ENCODE results near the gene RPL36. TPM values are rescaled to one million over a fixed set of nuclear protein-coding genes. Genes with fewer than 3 reads are reported as not detected.

RPL36 gene
- total RNA-seq, 3 donors from 2014 or later: 687 to 1,274 (median 863) TPM

- Histone ChIP-seq H3K27me3 (no peaks in the 10 kb centered on the region), H3K4me1 (no peaks in the 10 kb centered on the region), H3K4me3 (no peak overlapping the region), H3K36me3 (peaks cover 14% of the 10 kb centered on the region), H3K9me3 (no peaks in the 10 kb centered on the region), H3K27ac (no peak overlapping the region)
- intact Hi-C loops (cut with DNase I; ENCODE audit: low total_unique reads): no loop called here
- TF ChIP-seq POLR2A (IDR thresholded peaks at IDR 0.05): no peak
- no peak for DNase-seq (ENCODE audit: low spot score in 2 of 2)
Observed at GRCh38 chr19:5703819-5704818, 14.0 kb downstream of the RPL36 start.

DNA sequence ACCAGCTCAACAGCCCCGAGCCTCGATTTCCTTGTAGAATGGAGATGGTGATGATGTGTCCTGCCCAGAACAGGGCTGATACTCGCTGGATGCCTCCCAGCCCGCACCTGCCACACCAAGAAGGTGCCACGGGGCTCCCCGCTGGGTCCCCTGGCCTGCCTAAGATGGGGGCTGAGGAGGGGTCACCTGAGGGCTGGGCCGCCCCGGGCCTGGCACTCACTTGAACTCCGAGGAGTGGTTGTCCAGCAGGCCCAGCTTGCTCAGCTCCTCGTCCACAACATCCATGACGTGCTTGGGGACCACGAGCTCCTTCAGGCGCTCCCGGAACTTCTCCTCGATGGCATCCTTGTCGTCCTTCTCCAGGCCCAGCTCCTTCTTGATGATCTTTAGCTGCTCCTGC is 15.5 kb downstream of the RPL36 start:
- intact Hi-C loops (cut with DNase I; ENCODE audit: low total_unique reads): no loop called here
- Histone ChIP-seq H3K4me3 (no peak overlapping the region), H3K27ac (no peak overlapping the region), H3K36me3 (peaks cover 14% of the 10 kb centered on the region), H3K27me3 (no peaks in the 10 kb centered on the region), H3K4me1 (no peaks in the 10 kb centered on the region), H3K9me3 (no peaks in the 10 kb centered on the region)
- DNase-seq (ENCODE audit: low spot score in 2 of 2): no peak
- TF ChIP-seq, protein P1, sequence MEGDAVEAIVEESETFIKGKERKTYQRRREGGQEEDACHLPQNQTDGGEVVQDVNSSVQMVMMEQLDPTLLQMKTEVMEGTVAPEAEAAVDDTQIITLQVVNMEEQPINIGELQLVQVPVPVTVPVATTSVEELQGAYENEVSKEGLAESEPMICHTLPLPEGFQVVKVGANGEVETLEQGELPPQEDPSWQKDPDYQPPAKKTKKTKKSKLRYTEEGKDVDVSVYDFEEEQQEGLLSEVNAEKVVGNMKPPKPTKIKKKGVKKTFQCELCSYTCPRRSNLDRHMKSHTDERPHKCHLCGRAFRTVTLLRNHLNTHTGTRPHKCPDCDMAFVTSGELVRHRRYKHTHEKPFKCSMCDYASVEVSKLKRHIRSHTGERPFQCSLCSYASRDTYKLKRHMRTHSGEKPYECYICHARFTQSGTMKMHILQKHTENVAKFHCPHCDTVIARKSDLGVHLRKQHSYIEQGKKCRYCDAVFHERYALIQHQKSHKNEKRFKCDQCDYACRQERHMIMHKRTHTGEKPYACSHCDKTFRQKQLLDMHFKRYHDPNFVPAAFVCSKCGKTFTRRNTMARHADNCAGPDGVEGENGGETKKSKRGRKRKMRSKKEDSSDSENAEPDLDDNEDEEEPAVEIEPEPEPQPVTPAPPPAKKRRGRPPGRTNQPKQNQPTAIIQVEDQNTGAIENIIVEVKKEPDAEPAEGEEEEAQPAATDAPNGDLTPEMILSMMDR (IDR thresholded peaks at IDR 0.05): no peak
- TF ChIP-seq POLR2A (IDR thresholded peaks at IDR 0.05): no peak
- TF ChIP-seq POLR2AphosphoS5 (IDR thresholded peaks at IDR 0.05): no peak

GRCh38 chr19:5706876-5707573 is 16.9 kb downstream of the RPL36 start:
- DNase-seq (ENCODE audit: low spot score in 2 of 2): no peak
- H3K4me1 ChIP-seq: no peaks in the 10 kb centered on the region
- no peak for TF ChIP-seq POLR2AphosphoS5 (IDR thresholded peaks at IDR 0.05)
- no peak for TF ChIP-seq POLR2A (IDR thresholded peaks at IDR 0.05)
- TF ChIP-seq, protein P1 (IDR thresholded peaks at IDR 0.05): no peak
- H3K27me3 ChIP-seq: no peaks in the 10 kb centered on the region
- H3K9me3 ChIP-seq: no peaks in the 10 kb centered on the region
- intact Hi-C loops (cut with DNase I; ENCODE audit: low total_unique reads): no loop called here
- no peak overlapping the region for H3K27ac ChIP-seq
- peaks cover 14% of the 10 kb centered on the region for H3K36me3 ChIP-seq
- no peak overlapping the region for H3K4me3 ChIP-seq

- no peaks in the 10 kb centered on the region for H3K4me1 ChIP-seq
- no peak for DNase-seq (ENCODE audit: low spot score in 2 of 2)
- intact Hi-C loops (cut with DNase I; ENCODE audit: low total_unique reads): no loop called here
- H3K4me3 ChIP-seq: no peak overlapping the region
- H3K27me3 ChIP-seq: no peaks in the 10 kb centered on the region
- H3K9me3 ChIP-seq: no peaks in the 10 kb centered on the region
- TF ChIP-seq, protein P1 (IDR thresholded peaks at IDR 0.05): no peak
- TF ChIP-seq POLR2A (IDR thresholded peaks at IDR 0.05) (no peak), POLR2AphosphoS5 (IDR thresholded peaks at IDR 0.05) (no peak)
- peaks cover 19% of the 10 kb centered on the region for H3K36me3 ChIP-seq
- no peak overlapping the region for H3K27ac ChIP-seq
Observed at GRCh38 chr19:5707576-5708575, 17.8 kb downstream of the RPL36 start.

GRCh38 chr19:5711025-5711424 is 20.9 kb downstream of the RPL36 start:
- H3K4me1 ChIP-seq: no peaks in the 10 kb centered on the region
- intact Hi-C loops (cut with DNase I; ENCODE audit: low total_unique reads): no loop called here
- H3K27ac ChIP-seq: no peak overlapping the region
- no peak overlapping the region for H3K4me3 ChIP-seq
- peaks cover 19% of the 10 kb centered on the region for H3K36me3 ChIP-seq
- TF ChIP-seq POLR2A (IDR thresholded peaks at IDR 0.05) (no peak), POLR2AphosphoS5 (IDR thresholded peaks at IDR 0.05) (no peak)
- TF ChIP-seq, protein P1 (IDR thresholded peaks at IDR 0.05): no peak
- no peaks in the 10 kb centered on the region for H3K27me3 ChIP-seq
- no peak for DNase-seq (ENCODE audit: low spot score in 2 of 2)
- no peaks in the 10 kb centered on the region for H3K9me3 ChIP-seq
